ENCODE data around the gene AK5.

The AK5 gene

GRCh38 chr1:77356136-77356535 lies 74.3 kb downstream of the AK5 start:
- DNase-seq = no peak

- DNase-seq = no peak
These were observed 78.4 kb downstream of the AK5 start for GRCh38 chr1:77360256-77360655.

- no peak for DNase-seq
These were observed 79.8 kb downstream of the AK5 start for GRCh38 chr1:77361621-77362020.

GRCh38 chr1:77370161-77370560 lies 88.3 kb downstream of the AK5 start:
- DNase-seq = no peak

GRCh38 chr1:77370583-77371306 lies 88.9 kb downstream of the AK5 start:
- peak; percentile 96 for DNase-seq

- peak; percentile 30 for DNase-seq
These were observed 89.6 kb downstream of the AK5 start for GRCh38 chr1:77371396-77371795.

GRCh38 chr1:77373702-77374101 lies 91.9 kb downstream of the AK5 start:
- DNase-seq = no peak

GRCh38 chr1:77375541-77375940 lies 93.7 kb downstream of the AK5 start:
- no peak for DNase-seq

- no peak for DNase-seq
These were observed 94.2 kb downstream of the AK5 start for GRCh38 chr1:77375990-77376389.

GRCh38 chr1:77378723-77379535 lies 97.1 kb downstream of the AK5 start:
- DNase-seq = peak; percentile 28

- peak; percentile 92 for DNase-seq
These were observed 100.5 kb downstream of the AK5 start for GRCh38 chr1:77382366-77382765.

GRCh38 chr1:77383236-77383635 lies 101.4 kb downstream of the AK5 start:
- DNase-seq = no peak

- peak; percentile 14 for DNase-seq
These were observed 103.7 kb downstream of the AK5 start for GRCh38 chr1:77385551-77385950.

GRCh38 chr1:77386276-77386675 lies 104.5 kb downstream of the AK5 start:
- DNase-seq = no peak

- DNase-seq = no peak
These were observed 105.7 kb downstream of the AK5 start for GRCh38 chr1:77387553-77387952.

GRCh38 chr1:77388661-77389060 lies 106.8 kb downstream of the AK5 start:
- DNase-seq = no peak

- DNase-seq = no peak
These were observed 110.7 kb downstream of the AK5 start for GRCh38 chr1:77392486-77392885.

GRCh38 chr1:77394166-77394565 lies 112.3 kb downstream of the AK5 start:
- DNase-seq = no peak

GRCh38 chr1:77395051-77395450 lies 113.2 kb downstream of the AK5 start:
- DNase-seq = no peak

GRCh38 chr1:77398152-77398551 lies 116.3 kb downstream of the AK5 start:
- no peak for DNase-seq

- no peak for DNase-seq
These were observed 117.6 kb downstream of the AK5 start for GRCh38 chr1:77399250-77400086.

- DNase-seq = no peak
These were observed 119.0 kb downstream of the AK5 start for GRCh38 chr1:77400781-77401180.

GRCh38 chr1:77401384-77401783 lies 119.6 kb downstream of the AK5 start:
- DNase-seq = no peak

All from kidney glomerular epithelial cell (primary cell).